GM12873 (cell line): ENCODE results near the gene NUP205.
A peak's percentile ranks its signal among the peaks of the same experiment; 100 is the strongest.

Experiments
- TF ChIP-seq, protein P1 (sequence below): IDR thresholded peaks from 2 replicates; pipeline ENCODE4 v1.5.1; 2012; ENCODE audit warnings: low read depth, mild to moderate bottlenecking, moderate library complexity, low read length, control low read depth; ENCODE audit not compliant: insufficient read depth; ENCODE audit errors: missing control alignments

NUP205 gene

DNA sequence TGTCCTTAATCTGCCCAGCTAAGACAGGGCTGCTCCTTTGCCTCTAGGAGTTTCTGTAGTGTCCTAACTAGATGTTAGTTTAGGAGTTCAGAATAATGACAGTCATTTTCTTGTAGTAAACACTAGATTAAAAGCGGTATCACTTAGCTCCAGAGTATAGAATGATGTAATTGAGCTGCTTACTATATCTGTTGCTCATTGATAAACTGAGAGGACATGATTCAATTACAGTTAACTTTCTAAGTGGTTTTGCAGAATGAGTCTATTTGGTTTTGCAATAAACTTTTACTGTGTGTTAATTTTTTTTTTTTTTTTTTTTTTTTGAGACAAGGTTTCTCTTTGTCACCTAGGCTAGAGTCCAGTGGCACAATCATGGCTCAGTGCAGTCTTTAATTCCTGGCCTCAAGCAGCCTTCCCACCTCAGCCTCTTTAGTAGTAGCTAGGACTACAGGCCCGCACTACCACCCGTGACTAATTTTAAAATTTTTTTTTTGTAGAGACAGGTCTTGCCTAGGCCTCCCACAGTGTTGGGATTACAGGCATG is 106.4 kb downstream of the NUP205 start:
- TF ChIP-seq, protein P1, sequence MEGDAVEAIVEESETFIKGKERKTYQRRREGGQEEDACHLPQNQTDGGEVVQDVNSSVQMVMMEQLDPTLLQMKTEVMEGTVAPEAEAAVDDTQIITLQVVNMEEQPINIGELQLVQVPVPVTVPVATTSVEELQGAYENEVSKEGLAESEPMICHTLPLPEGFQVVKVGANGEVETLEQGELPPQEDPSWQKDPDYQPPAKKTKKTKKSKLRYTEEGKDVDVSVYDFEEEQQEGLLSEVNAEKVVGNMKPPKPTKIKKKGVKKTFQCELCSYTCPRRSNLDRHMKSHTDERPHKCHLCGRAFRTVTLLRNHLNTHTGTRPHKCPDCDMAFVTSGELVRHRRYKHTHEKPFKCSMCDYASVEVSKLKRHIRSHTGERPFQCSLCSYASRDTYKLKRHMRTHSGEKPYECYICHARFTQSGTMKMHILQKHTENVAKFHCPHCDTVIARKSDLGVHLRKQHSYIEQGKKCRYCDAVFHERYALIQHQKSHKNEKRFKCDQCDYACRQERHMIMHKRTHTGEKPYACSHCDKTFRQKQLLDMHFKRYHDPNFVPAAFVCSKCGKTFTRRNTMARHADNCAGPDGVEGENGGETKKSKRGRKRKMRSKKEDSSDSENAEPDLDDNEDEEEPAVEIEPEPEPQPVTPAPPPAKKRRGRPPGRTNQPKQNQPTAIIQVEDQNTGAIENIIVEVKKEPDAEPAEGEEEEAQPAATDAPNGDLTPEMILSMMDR = no peak

DNA sequence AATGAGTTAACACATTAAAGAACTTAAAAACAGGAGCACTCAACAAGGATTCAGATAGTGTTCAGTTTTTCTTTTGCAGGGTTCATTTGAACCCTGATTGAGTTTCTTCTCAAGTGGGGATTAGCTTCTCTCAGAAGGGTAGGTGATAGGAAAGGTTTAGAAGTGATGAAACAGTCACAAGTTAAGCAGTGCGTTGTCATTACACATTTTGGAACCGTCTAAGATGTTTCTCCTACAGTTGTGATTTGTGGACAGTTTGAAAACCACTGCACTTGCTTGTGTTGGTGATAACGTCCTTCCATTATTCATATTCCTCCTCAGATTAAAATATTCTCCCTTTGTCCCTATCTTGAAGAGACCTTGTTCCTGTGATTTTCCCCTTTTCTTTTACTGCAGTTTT is 107.3 kb downstream of the NUP205 start:
- TF ChIP-seq, protein P1 = no peak

DNA sequence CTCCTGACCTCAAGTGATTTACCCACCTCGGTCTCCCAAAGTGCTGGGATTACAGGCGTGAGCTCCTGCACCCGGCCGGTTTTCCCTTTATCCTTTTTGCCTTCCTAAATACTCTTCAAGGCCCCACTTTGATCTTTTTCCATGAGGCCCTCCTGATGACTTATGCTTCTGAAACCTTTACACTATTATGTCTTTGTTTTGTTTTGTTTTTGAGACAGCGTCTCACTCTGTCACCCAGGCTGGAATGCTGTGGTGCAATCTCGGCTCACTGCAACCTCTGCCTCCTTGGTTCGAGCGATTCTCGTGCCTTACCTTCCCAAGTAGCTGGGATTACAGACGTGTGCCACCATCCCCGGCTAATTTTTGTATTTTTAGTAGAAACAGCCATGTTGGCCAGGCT is 108.4 kb downstream of the NUP205 start:
- TF ChIP-seq, protein P1 = no peak

DNA sequence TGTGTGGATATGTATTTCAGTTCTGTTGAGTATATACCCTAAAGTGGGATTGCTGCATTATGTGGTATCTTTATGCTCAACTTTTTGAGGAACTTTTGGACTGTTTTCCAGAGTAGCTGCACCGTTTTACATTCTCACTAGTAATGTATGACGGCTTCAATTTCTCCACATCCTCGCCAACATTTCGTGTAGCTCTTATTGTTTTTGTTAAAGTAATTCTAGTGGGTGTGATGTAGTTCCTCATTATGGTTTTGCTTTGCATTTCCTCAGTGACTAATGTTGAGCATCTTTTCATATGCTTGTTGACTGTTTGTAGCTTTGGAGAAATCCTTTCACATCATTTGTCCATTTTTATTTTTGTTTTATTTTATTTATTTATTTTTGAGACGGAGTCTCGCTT is 109.1 kb downstream of the NUP205 start:
- TF ChIP-seq, protein P1 = no peak

DNA sequence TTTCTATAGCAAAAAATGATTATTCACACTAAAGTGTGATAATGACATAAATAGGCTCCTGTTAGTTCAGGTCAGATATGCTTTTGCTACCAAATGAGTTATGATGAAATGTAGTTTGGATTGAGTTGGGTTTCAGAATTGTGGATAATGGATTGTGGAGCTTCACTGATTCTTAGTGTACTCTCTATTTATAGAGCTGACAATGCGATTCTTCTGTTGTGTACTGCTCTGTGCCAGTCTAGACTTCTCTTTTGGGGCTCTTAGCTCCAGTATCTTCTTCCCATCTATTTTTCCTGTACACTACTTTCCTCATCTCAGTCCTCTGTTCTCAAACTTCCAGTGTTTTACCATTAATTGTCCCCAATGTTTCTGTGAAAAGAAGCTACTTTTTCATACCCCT is 112.1 kb downstream of the NUP205 start:
- TF ChIP-seq, protein P1 = no peak

DNA sequence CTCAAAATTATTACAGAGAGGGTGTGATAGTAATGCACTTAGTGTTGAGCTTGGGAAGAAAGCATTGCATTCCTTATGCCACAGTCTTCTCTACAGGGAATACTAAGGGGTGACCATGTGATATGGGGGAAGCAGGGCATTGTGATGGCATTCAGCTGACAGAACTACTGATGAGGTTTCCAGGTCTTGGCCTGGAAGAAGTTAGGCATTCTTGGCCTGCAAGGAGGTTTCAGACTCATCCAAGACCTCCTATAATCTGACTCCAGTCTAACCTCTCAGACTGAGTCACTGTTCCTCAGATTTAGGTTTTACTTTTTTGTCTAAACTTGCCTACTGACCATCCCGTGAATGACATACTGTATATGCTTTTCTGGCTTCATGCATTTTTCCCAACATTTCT is 112.5 kb downstream of the NUP205 start:
- TF ChIP-seq, protein P1 = no peak

DNA sequence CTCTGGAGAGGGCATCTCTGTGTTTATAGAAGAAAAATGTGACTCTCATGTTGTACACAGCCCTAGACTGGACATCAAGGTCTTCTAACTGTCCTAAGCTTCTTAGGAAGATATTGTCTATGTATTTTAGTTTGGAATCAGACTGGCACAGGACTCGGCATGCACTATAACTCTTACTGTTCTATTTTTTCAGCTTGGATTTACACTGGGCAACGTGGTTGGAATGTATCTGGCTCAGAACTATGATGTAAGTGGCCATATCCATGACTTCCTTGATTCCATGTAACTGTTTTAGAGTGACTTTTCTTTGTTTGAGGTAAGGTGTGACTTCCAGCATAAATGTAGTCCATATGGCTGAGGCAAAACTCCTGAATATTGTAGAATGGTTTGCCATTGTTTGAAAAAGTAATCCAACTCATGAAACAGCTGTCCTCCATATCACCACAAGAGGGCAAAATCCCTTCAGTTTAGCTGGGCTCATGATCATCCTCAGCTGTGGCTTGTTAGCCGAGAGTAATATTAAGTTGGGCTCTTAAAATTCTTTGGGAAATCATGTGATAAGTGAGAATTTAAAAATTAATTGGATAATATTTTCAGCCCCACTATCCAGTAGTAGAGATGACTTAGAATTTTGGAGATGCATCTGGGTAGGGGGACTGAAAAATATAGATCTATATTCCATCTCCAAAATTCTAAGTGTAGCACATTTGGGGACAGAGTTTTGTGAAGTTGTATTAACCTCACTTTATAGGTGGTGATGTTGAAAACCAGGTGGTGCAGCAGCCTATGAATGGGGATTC is 115.0 kb downstream of the NUP205 start:
- TF ChIP-seq, protein P1 = peak; percentile 76
